Measurements from ENCODE around the gene AMOTL2. TPM values are rescaled to one million over a fixed set of nuclear protein-coding genes. Genes with fewer than 3 reads are reported as not detected.

The AMOTL2 gene
- total RNA-seq, 1 experiment from 2014 or later = 153 TPM

DNA sequence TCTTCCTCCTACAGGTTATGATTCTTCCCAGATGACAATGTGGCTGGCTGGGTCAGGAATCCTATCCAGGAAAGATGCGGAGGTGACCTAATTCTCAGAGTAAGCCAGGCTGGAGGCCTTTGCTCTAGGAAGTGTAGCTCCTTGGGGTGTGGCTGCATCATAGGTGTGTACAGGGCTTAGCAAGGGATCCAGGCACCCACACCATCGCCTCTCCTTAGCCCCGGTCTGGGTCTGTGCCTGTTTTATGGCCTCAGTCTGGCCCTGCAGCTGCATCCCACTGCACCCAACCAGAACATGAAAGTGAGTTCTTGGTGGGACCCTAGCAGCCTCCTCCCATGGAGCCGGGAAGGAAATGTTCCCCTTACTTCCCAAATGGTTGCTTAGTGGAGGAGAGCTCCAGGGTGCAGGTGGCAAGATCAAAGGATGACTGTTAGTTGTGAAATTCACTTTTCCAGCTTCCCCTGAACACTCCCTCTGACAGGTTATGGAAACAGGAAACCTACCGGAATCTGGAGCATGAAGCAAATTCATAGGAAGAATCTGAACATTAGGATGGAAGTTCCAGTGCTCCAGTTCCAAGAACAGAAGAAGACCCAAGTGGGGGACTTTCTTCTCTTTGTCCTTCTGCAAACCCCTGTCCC is 2.7 kb upstream of the AMOTL2 start:
- CTCF ChIA-PET = interaction anchor here (0.6 to 4.4 kb wide), 5 partner anchors 13 to 97 kb away, joined by 3 to 35 read pairs (median 4); no protein-coding TSS in a partner anchor
- Mint-ChIP-seq H3K4me1 (ENCODE audit: low read depth, unreplicated experiment) (peaks cover 74% of the 10 kb centered on the region), H3K27me3 (ENCODE audit: unreplicated experiment) (no peaks in the 10 kb centered on the region), H3K36me3 (ENCODE audit: insufficient read depth, unreplicated experiment) (peaks cover 43% of the 10 kb centered on the region), H3K4me3 (ENCODE audit: low read depth, unreplicated experiment) (no peak overlapping the region), H3K9me3 (ENCODE audit: low read depth, unreplicated experiment) (no peaks in the 10 kb centered on the region), H3K27ac (ENCODE audit: unreplicated experiment) (no peak overlapping the region)
- TF ChIP-seq, protein P1, sequence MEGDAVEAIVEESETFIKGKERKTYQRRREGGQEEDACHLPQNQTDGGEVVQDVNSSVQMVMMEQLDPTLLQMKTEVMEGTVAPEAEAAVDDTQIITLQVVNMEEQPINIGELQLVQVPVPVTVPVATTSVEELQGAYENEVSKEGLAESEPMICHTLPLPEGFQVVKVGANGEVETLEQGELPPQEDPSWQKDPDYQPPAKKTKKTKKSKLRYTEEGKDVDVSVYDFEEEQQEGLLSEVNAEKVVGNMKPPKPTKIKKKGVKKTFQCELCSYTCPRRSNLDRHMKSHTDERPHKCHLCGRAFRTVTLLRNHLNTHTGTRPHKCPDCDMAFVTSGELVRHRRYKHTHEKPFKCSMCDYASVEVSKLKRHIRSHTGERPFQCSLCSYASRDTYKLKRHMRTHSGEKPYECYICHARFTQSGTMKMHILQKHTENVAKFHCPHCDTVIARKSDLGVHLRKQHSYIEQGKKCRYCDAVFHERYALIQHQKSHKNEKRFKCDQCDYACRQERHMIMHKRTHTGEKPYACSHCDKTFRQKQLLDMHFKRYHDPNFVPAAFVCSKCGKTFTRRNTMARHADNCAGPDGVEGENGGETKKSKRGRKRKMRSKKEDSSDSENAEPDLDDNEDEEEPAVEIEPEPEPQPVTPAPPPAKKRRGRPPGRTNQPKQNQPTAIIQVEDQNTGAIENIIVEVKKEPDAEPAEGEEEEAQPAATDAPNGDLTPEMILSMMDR (IDR thresholded peaks at IDR 0.05; ENCODE audit: unreplicated experiment) = no peak
- no peak for DNase-seq
- intact Hi-C loops (cut with micrococcal nuclease; ENCODE audit: unreplicated experiment) = loop anchor here (5.0 kb wide), 1 partner anchor 175 kb away; no protein-coding TSS in a partner anchor
- no TSS peak for BruUV-seq (replicated peaks)

DNA sequence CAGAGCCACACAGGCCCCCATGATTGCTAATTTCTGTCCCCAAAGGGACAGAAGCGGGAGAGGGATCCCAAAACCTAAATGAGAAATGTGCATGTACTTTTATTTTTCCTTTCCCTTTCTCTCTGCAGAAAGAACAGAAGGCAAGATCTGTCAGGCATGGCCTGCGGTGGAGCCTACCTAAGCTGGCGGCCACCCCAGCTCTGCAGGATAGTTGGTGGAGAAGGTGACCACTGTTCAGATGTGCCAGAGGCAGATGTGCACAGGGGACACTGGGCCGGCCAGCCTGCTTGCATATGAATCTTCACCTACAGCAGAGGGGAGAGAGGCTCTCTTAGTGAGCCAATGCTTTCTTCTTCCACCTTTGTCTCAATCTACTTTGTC is 2.1 kb upstream of the AMOTL2 start:
- intact Hi-C loops (cut with micrococcal nuclease; ENCODE audit: unreplicated experiment) = loop anchor here (5.0 kb wide), 1 partner anchor 174 kb away; no protein-coding TSS in a partner anchor
- Mint-ChIP-seq H3K27me3 (ENCODE audit: unreplicated experiment) (no peaks in the 10 kb centered on the region), H3K9me3 (ENCODE audit: low read depth, unreplicated experiment) (no peaks in the 10 kb centered on the region), H3K27ac (ENCODE audit: unreplicated experiment) (no peak overlapping the region), H3K4me1 (ENCODE audit: low read depth, unreplicated experiment) (peaks cover 74% of the 10 kb centered on the region), H3K36me3 (ENCODE audit: insufficient read depth, unreplicated experiment) (peaks cover 44% of the 10 kb centered on the region), H3K4me3 (ENCODE audit: low read depth, unreplicated experiment) (peak overlapping the region; percentile 78)
- DNase-seq = no peak
- CTCF ChIA-PET = interaction anchor here (0.6 to 4.4 kb wide), 6 partner anchors 10 to 98 kb away, joined by 3 to 35 read pairs (median 5); no protein-coding TSS in a partner anchor
- no TSS peak for BruUV-seq (replicated peaks)
- TF ChIP-seq, protein P1 (IDR thresholded peaks at IDR 0.05; ENCODE audit: unreplicated experiment) = no peak

GRCh38 chr3:134375582-134376384 is 1.5 kb upstream of the AMOTL2 start:
- TF ChIP-seq, protein P1 (IDR thresholded peaks at IDR 0.05; ENCODE audit: unreplicated experiment) = no peak
- BruUV-seq (replicated peaks) = no TSS peak
- Mint-ChIP-seq H3K9me3 (ENCODE audit: low read depth, unreplicated experiment) (no peaks in the 10 kb centered on the region), H3K4me3 (ENCODE audit: low read depth, unreplicated experiment) (peak overlapping the region; percentile 78), H3K27me3 (ENCODE audit: unreplicated experiment) (no peaks in the 10 kb centered on the region), H3K36me3 (ENCODE audit: insufficient read depth, unreplicated experiment) (peaks cover 50% of the 10 kb centered on the region), H3K27ac (ENCODE audit: unreplicated experiment) (peak overlapping the region; percentile 71), H3K4me1 (ENCODE audit: low read depth, unreplicated experiment) (peaks cover 74% of the 10 kb centered on the region)
- CTCF ChIA-PET = interaction anchor here (0.9 to 4.4 kb wide), 9 partner anchors 9 to 98 kb away, joined by 3 to 35 read pairs (median 6); no protein-coding TSS in a partner anchor
- DNase-seq = no peak
- intact Hi-C loops (cut with micrococcal nuclease; ENCODE audit: unreplicated experiment) = loop anchor here (1.0 to 5.0 kb wide), 3 partner anchors 17 to 173 kb away; no protein-coding TSS in a partner anchor

- TF ChIP-seq, protein P1 (IDR thresholded peaks at IDR 0.05; ENCODE audit: unreplicated experiment) = peak; percentile 8
- peak overlapping the region; percentile 71 for H3K27ac Mint-ChIP-seq (ENCODE audit: unreplicated experiment)
- no peaks in the 10 kb centered on the region for H3K9me3 Mint-ChIP-seq (ENCODE audit: low read depth, unreplicated experiment)
- H3K36me3 Mint-ChIP-seq (ENCODE audit: insufficient read depth, unreplicated experiment) = peaks cover 58% of the 10 kb centered on the region
- H3K4me3 Mint-ChIP-seq (ENCODE audit: low read depth, unreplicated experiment) = peak overlapping the region; percentile 78
- peaks cover 74% of the 10 kb centered on the region for H3K4me1 Mint-ChIP-seq (ENCODE audit: low read depth, unreplicated experiment)
- CTCF ChIA-PET = interaction anchor here (0.7 to 4.4 kb wide), 14 partner anchors 11 to 162 kb away, joined by 3 to 35 read pairs (median 6); partner anchors contain the start of genes ANAPC13 and CEP63
- H3K27me3 Mint-ChIP-seq (ENCODE audit: unreplicated experiment) = no peaks in the 10 kb centered on the region
- BruUV-seq (replicated peaks) = TSS peak; percentile 53
- peak; percentile 84 for DNase-seq
- intact Hi-C loops (cut with micrococcal nuclease; ENCODE audit: unreplicated experiment) = loop anchor here (1.0 to 5.0 kb wide), 5 partner anchors 17 to 173 kb away; no protein-coding TSS in a partner anchor
Observed at GRCh38 chr3:134374791-134375581, 739 bp upstream of the AMOTL2 start.

Measured in Calu3 (cell line).